ENCODE measurements around the gene DCANP1. TPM values are rescaled to one million over a fixed set of nuclear protein-coding genes. Genes with fewer than 3 reads are reported as not detected.

Gene DCANP1
- total RNA-seq, 2 experiments from 2014 or later, result 0.08 TPM; not detected in 1

DNA sequence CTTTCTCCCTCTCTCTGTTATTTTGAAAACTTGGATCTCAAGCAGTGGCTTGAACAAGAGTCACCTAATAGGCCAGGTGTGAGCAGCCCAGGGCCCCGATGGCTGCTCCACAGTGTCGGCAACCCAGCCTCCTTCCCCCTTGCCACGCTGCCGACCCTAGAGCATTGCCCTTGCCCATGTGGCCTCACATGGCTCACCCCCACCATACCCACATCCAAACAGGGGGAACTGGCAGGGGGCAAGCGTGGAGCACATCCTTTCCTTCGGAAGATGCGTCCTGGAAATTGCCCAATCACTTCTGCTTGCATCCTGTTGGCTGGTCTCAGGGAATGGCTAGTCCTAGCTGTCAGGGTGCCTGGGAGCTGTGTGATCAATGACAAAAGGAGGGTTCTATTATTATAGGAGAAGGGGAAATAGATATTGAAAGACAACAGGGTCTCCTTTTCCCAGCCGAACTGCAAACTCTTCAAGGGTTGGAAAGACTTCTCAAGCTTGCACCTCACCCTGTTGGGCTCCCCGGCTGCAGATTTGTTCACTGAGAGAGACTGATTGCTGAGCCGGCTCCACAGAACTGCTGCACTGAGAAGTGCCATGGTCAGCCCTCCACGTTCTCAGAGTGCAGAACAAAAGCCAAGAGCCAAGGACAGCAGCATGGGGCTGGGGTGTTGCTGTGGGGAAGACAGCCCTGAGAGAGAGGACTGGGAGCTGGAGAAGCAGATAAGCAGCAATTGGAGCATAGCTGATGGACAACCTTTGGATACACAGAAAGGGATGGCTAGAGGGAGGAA, 13.3 kb upstream of the DCANP1 start:
- H3K4me1 Mint-ChIP-seq (ENCODE audit: low read depth), result peaks cover 5% of the 10 kb centered on the region
- POLR2A ChIA-PET, result no interaction called here
- H3K4me3 ChIP-seq (ENCODE audit: low read length), result no peak overlapping the region
- no peaks in the 10 kb centered on the region for H3K36me3 Mint-ChIP-seq (ENCODE audit: low read depth)
- DNase-seq, result no peak
- peaks cover 7 to 13% of the 10 kb centered on the region in 2 experiments for H3K27me3 ChIP-seq (ENCODE audit: control insufficient read depth in 1 of 2, insufficient read depth in 2 of 2, low read length in 2 of 2)
- H3K4me1 ChIP-seq (ENCODE audit: insufficient read depth, low read length), result peaks cover 5% of the 10 kb centered on the region
- peaks cover 57% of the 10 kb centered on the region for H3K27me3 Mint-ChIP-seq
- H3K27ac Mint-ChIP-seq, result no peak overlapping the region
- H3K36me3 ChIP-seq (ENCODE audit: insufficient read depth, low read length), result no peaks in the 10 kb centered on the region
- H3K9me3 ChIP-seq (ENCODE audit: control insufficient read depth in 1 of 2, insufficient read depth in 1 of 2, low read length in 2 of 2), result no peaks in the 10 kb centered on the region
- no peak overlapping the region for H3K27ac ChIP-seq (ENCODE audit: low read depth in 1 of 2, low read length in 2 of 2)
- CTCF ChIA-PET, result interaction anchor here (2.8 kb wide), 1 partner anchor 106 kb away, joined by 11 read pairs; no protein-coding TSS in a partner anchor
- no peak for ATAC-seq (ENCODE audit: poor library complexity)
- intact Hi-C loops (cut with DNase I, micrococcal nuclease), result loop anchor here (10.0 kb wide), 2 partner anchors 624 to 754 kb away; no protein-coding TSS in a partner anchor
- H3K4me3 Mint-ChIP-seq, result no peak overlapping the region
- no peak for TF ChIP-seq CTCF (IDR thresholded peaks at IDR 0.05)
- no peaks in the 10 kb centered on the region for H3K9me3 Mint-ChIP-seq

DNA sequence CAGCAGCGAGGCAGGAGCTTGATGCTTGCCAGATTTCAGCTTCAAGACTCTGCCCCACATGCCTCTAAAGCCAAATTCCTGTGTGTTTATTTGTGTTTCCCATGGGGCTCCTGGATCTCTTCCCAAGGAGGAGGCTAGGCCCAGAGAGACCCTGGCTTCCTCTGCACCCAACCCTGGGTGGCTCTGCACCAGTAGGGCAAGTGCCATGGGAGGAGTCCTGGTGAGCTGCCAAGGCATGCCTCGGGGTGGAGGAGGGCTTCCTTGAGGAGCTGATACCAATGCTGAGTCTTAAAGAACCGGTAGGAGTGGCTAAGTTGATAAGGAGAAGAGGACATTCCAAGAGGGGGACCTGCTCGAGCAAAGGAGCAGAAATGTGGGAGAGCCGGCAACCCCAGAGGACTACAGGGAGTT, 11.8 kb upstream of the DCANP1 start:
- H3K9me3 ChIP-seq (ENCODE audit: control insufficient read depth in 1 of 2, insufficient read depth in 1 of 2, low read length in 2 of 2), result no peaks in the 10 kb centered on the region
- peaks cover 0 to 7% of the 10 kb centered on the region in 2 experiments for H3K27me3 ChIP-seq (ENCODE audit: control insufficient read depth in 1 of 2, insufficient read depth in 2 of 2, low read length in 2 of 2)
- no peak for DNase-seq
- Mint-ChIP-seq H3K27me3 (peaks cover 49% of the 10 kb centered on the region), H3K4me3 (no peak overlapping the region), H3K9me3 (no peaks in the 10 kb centered on the region), H3K36me3 (ENCODE audit: low read depth) (no peaks in the 10 kb centered on the region), H3K4me1 (ENCODE audit: low read depth) (peaks cover 5% of the 10 kb centered on the region), H3K27ac (no peak overlapping the region)
- ATAC-seq (ENCODE audit: poor library complexity), result no peak
- H3K4me1 ChIP-seq (ENCODE audit: insufficient read depth, low read length), result peaks cover 5% of the 10 kb centered on the region
- ChIA-PET POLR2A (no interaction called here), CTCF (interaction anchor here (1.1 kb wide), 1 partner anchor 93 kb away, joined by 3 read pairs; no protein-coding TSS in a partner anchor)
- H3K4me3 ChIP-seq (ENCODE audit: low read length), result no peak overlapping the region
- no peak overlapping the region for H3K27ac ChIP-seq (ENCODE audit: low read depth in 1 of 2, low read length in 2 of 2)
- H3K36me3 ChIP-seq (ENCODE audit: insufficient read depth, low read length), result no peaks in the 10 kb centered on the region
- intact Hi-C loops (cut with DNase I, micrococcal nuclease), result no loop called here
- TF ChIP-seq CTCF (IDR thresholded peaks at IDR 0.05), result no peak

- DNase-seq (no peak), ATAC-seq (ENCODE audit: poor library complexity) (no peak)
- ChIA-PET CTCF (interaction anchor here (1.1 kb wide), 1 partner anchor 94 kb away, joined by 3 read pairs; no protein-coding TSS in a partner anchor), POLR2A (no interaction called here)
- peaks cover 44% of the 10 kb centered on the region for H3K27me3 Mint-ChIP-seq
- Histone ChIP-seq H3K4me1 (ENCODE audit: insufficient read depth, low read length) (peaks cover 5% of the 10 kb centered on the region), H3K4me3 (ENCODE audit: low read length) (no peak overlapping the region), H3K36me3 (ENCODE audit: insufficient read depth, low read length) (no peaks in the 10 kb centered on the region), H3K27me3 (ENCODE audit: control insufficient read depth in 1 of 2, insufficient read depth in 2 of 2, low read length in 2 of 2) (peaks cover 0 to 7% of the 10 kb centered on the region in 2 experiments), H3K9me3 (ENCODE audit: control insufficient read depth in 1 of 2, insufficient read depth in 1 of 2, low read length in 2 of 2) (no peaks in the 10 kb centered on the region), H3K27ac (ENCODE audit: low read depth in 1 of 2, low read length in 2 of 2) (no peak overlapping the region)
- no peaks in the 10 kb centered on the region for H3K9me3 Mint-ChIP-seq
- no peak overlapping the region for H3K4me3 Mint-ChIP-seq
- TF ChIP-seq CTCF (IDR thresholded peaks at IDR 0.05), result no peak
- no peaks in the 10 kb centered on the region for H3K36me3 Mint-ChIP-seq (ENCODE audit: low read depth)
- peaks cover 5% of the 10 kb centered on the region for H3K4me1 Mint-ChIP-seq (ENCODE audit: low read depth)
- no peak overlapping the region for H3K27ac Mint-ChIP-seq
- intact Hi-C loops (cut with DNase I, micrococcal nuclease), result no loop called here
Observed at GRCh38 chr5:135458356-135458755, 11.2 kb upstream of the DCANP1 start.
